H1 (cell line): ENCODE results near the gene WDR37. TPM values are rescaled to one million over a fixed set of nuclear protein-coding genes. Genes with fewer than 3 reads are reported as not detected.

Experiments
- CTCF ChIA-PET: fragments of 300-600 bp; sonication (Branson Sonifier 250); formaldehyde crosslinking; loops from one replicate; lab custom pipeline; 2021; ENCODE audit not compliant: partially characterized antibody; lab: Charles Lee
- POLR2A ChIA-PET: fragments of 300-600 bp; sonication (Branson Sonifier 250); formaldehyde crosslinking; loops from one replicate; lab custom pipeline; 2021; ENCODE audit warnings: inconsistent platforms; ENCODE audit not compliant: partially characterized antibody; lab: Charles Lee
- DNase-seq, 2 experiments: peaks; one replicate each; pipeline versions ENCODE4 v3.0.0 to v3.0.0-alpha.2; 2010 to 2022; ENCODE audit warnings: low spot score in 2 of 2, low read depth in 1 of 2, mixed read lengths in 1 of 2
- FAIRE-seq: peaks from 2 replicates; lab custom pipeline; 2011; peaks lifted over from hg19 to GRCh38; lab: Jason Lieb, UNC
- H2AFZ ChIP-seq: 2 replicates; pipeline ENCODE4 v1.8.1; 2012; ENCODE audit warnings: low read length, inconsistent platforms
- H2AK5ac ChIP-seq: 2 replicates; pipeline ENCODE4 v1.6.1; 2013; ENCODE audit warnings: low read depth, low read length
- H2BK120ac ChIP-seq: replicated peaks from 2 replicates; pipeline ENCODE3; 2013; ENCODE audit warnings: low read depth, low read length, inconsistent platforms
- H2BK12ac ChIP-seq: 2 replicates; pipeline ENCODE4 v1.6.1; 2013; ENCODE audit warnings: low read depth, low read length
- H2BK15ac ChIP-seq: 2 replicates; pipeline ENCODE4 v1.6.1; 2013; ENCODE audit warnings: low read length
- H2BK20ac ChIP-seq: 2 replicates; pipeline ENCODE4 v1.6.1; 2013; ENCODE audit warnings: low read length
- H2BK5ac ChIP-seq: 2 replicates; pipeline ENCODE4 v1.6.1; 2013; ENCODE audit warnings: low read depth, low read length
- H3K14ac ChIP-seq: 2 replicates; pipeline ENCODE4 v1.6.1; 2013; ENCODE audit warnings: inconsistent platforms; ENCODE audit not compliant: insufficient read length
- H3K18ac ChIP-seq: 2 replicates; pipeline ENCODE4 v1.6.1; 2013; ENCODE audit warnings: low read length; ENCODE audit errors: extremely low read depth
- H3K23ac ChIP-seq: 2 replicates; pipeline ENCODE4 v1.6.1; 2013; ENCODE audit warnings: inconsistent platforms; ENCODE audit not compliant: insufficient read length
- H3K23me2 ChIP-seq: 2 replicates; pipeline ENCODE4 v1.6.1; 2013; ENCODE audit warnings: low read depth, low read length
- H3K27ac ChIP-seq: 2 replicates; pipeline ENCODE4 v1.6.1; 2011; ENCODE audit warnings: low read depth, low read length, inconsistent platforms
- H3K27me3 ChIP-seq, 4 experiments: replicated peaks in 1 of 4; 1 replicate in 1 of 4; 2 replicates in 3 of 4; pipeline versions ENCODE4 v1.6.1 to v1.8.1; 2011 to 2013; ENCODE audit warnings: low read length in 3 of 4, mild to moderate bottlenecking in 3 of 4, inconsistent platforms in 2 of 4, mixed read lengths in 2 of 4, moderate library complexity in 1 of 4; ENCODE audit not compliant: control insufficient read depth in 3 of 4, insufficient read depth in 3 of 4; ENCODE audit errors: extremely low read depth in 1 of 4
- H3K36me3 ChIP-seq, 4 experiments: 2 replicates each; pipeline versions ENCODE4 v1.6.1 to v1.8.1; 2011 to 2013; ENCODE audit warnings: mild to moderate bottlenecking in 4 of 4, low read length in 3 of 4, moderate library complexity in 2 of 4, control low read depth in 1 of 4, inconsistent platforms in 1 of 4; ENCODE audit not compliant: insufficient read depth in 4 of 4, control insufficient read depth in 2 of 4
- H3K4ac ChIP-seq: replicated peaks from 2 replicates; pipeline ENCODE3; 2013; ENCODE audit warnings: low read length, low read depth, mixed read lengths, inconsistent platforms; ENCODE audit not compliant: insufficient read length
- H3K4me1 ChIP-seq, 4 experiments: replicated peaks in 1 of 4; 1 replicate in 1 of 4; 2 replicates in 3 of 4; pipeline versions ENCODE4 v1.6.1 to v1.8.1; 2011 to 2013; ENCODE audit warnings: low read length in 3 of 4, inconsistent platforms in 2 of 4, mixed read lengths in 1 of 4; ENCODE audit not compliant: insufficient read depth in 4 of 4, control insufficient read depth in 3 of 4
- H3K4me2 ChIP-seq, 2 experiments: 2 replicates each; pipeline versions ENCODE4 v1.6.1 to v1.8.1; 2011 to 2013; ENCODE audit warnings: low read depth in 2 of 2, low read length in 2 of 2, control low read depth in 1 of 2, inconsistent platforms in 1 of 2, mild to moderate bottlenecking in 1 of 2; ENCODE audit not compliant: insufficient read depth in 1 of 2
- H3K4me3 ChIP-seq, 4 experiments: fragments of 200-600, 300-600 bp in 1 of 4; sonication (generic), shearing (Covaris generic), sonication (Bioruptor Twin) in 1 of 4; 2 replicates each; pipeline versions ENCODE4 v1.5.1 to v1.8.1; 2011 to 2016; ENCODE audit warnings: low read length in 4 of 4, low read depth in 3 of 4, control low read depth in 2 of 4, inconsistent platforms in 2 of 4, mild to moderate bottlenecking in 2 of 4, mixed read lengths in 1 of 4, moderate library complexity in 1 of 4; ENCODE audit not compliant: insufficient read depth in 2 of 4; ENCODE audit errors: extremely low read depth in 1 of 4
- H3K56ac ChIP-seq: replicated peaks from 2 replicates; pipeline ENCODE3; 2013; ENCODE audit warnings: low read depth, mild to moderate bottlenecking, mixed read lengths, low read length, inconsistent platforms; ENCODE audit not compliant: insufficient read length
- H3K79me1 ChIP-seq: 2 replicates; pipeline ENCODE4 v1.6.1; 2013; ENCODE audit warnings: low read depth, low read length, control low read depth
- H3K79me2 ChIP-seq, 2 experiments: 2 replicates each; pipeline versions ENCODE4 v1.6.1 to v1.8.1; 2012 to 2013; ENCODE audit warnings: low read length in 2 of 2, mild to moderate bottlenecking in 2 of 2, inconsistent platforms in 1 of 2; ENCODE audit not compliant: insufficient read depth in 2 of 2, control insufficient read depth in 1 of 2
- H3K9ac ChIP-seq, 4 experiments: replicated peaks in 1 of 4; 1 replicate in 1 of 4; 2 replicates in 3 of 4; pipeline versions ENCODE4 v1.6.1 to v1.8.1; 2011 to 2013; ENCODE audit warnings: low read depth in 3 of 4, low read length in 3 of 4, control low read depth in 2 of 4, mild to moderate bottlenecking in 2 of 4, moderate library complexity in 2 of 4, inconsistent platforms in 1 of 4; ENCODE audit errors: extremely low read depth in 1 of 4
- H3K9me3 ChIP-seq, 2 experiments: 2 replicates each; pipeline versions ENCODE4 v1.6.1 to v1.8.1; 2012 to 2013; ENCODE audit warnings: mild to moderate bottlenecking in 2 of 2, moderate library complexity in 2 of 2, control low read depth in 1 of 2, inconsistent platforms in 1 of 2, low read depth in 1 of 2, low read length in 1 of 2, mixed read lengths in 1 of 2; ENCODE audit not compliant: insufficient read depth in 2 of 2
- H4K20me1 ChIP-seq, 2 experiments: replicated peaks in 1 of 2; 2 replicates each; pipeline versions ENCODE3 to v1.8.1; 2011 to 2013; ENCODE audit warnings: inconsistent platforms in 2 of 2, low read length in 2 of 2, mild to moderate bottlenecking in 1 of 2; ENCODE audit not compliant: insufficient read depth in 2 of 2, control insufficient read depth in 1 of 2
- H4K5ac ChIP-seq: 2 replicates; pipeline ENCODE4 v1.6.1; 2013; ENCODE audit warnings: low read length, low read depth, mixed read lengths, inconsistent platforms; ENCODE audit not compliant: insufficient read length
- H4K8ac ChIP-seq: 2 replicates; pipeline ENCODE4 v1.8.0; 2013; ENCODE audit warnings: mild to moderate bottlenecking, moderate library complexity, low read length, inconsistent platforms; ENCODE audit not compliant: insufficient read depth; ENCODE audit errors: extremely low read depth
- H4K91ac ChIP-seq: replicated peaks from 2 replicates; pipeline ENCODE3; 2013; ENCODE audit warnings: low read length, mixed read lengths, inconsistent platforms; ENCODE audit not compliant: insufficient read length
- CBX8 ChIP-seq: fragments of 300-800, 300-1000 bp; sonication (generic); IDR thresholded peaks from 2 replicates; pipeline ENCODE4 v1.7.1; 2016; ENCODE audit warnings: low read depth, low read length, borderline replicate concordance
- KDM4A ChIP-seq: IDR thresholded peaks from one replicate; pipeline ENCODE4 v1.7.1; 2012; ENCODE audit warnings: low read depth, mild to moderate bottlenecking, moderate library complexity, low read length, inconsistent platforms; ENCODE audit not compliant: severe bottlenecking
- TBP ChIP-seq: IDR thresholded peaks from 2 replicates; pipeline ENCODE4 v1.6.1; 2011; ENCODE audit warnings: low read depth, low read length, improper control_type of control experiment
- WGBS, 2 experiments: shearing (Covaris generic) in 1 of 2; methylation state at CpG; one replicate each; pipeline versions ENCODE4 v1.1.6 to v1.1.7; 2013 to 2015; ENCODE audit warnings: low lambda C conversion rate in 2 of 2, mixed read lengths in 2 of 2, inconsistent platforms in 1 of 2, low coverage in 1 of 2, missing lambda C conversion rate in 1 of 2; ENCODE audit not compliant: insufficient replicate concordance in 2 of 2, insufficient coverage in 1 of 2, insufficient read length in 1 of 2; ENCODE audit errors: extremely low coverage in 1 of 2, missing lambda C conversion rate in 1 of 2; 5-methylcytosine and 5-hydroxymethylcytosine counted together
- polyA plus RNA-seq, 7 experiments: library from polyadenylated mRNA; depleted of rRNA in 3 of 7; stranded (reverse) in 5 of 7; unstranded in 2 of 7; fragments of >200 nt in 5 of 7; fragments of 200-250 nt in 2 of 7; gene quantifications; 1 replicate in 5 of 7; 2 replicates in 1 of 7; 4 replicates in 1 of 7; pipeline versions ENCODE4 v1.2.1 to v1.2.3, GENCODE V29; 2011 to 2013; ENCODE audit warnings: missing spikeins in 2 of 7, mixed read lengths in 2 of 7
- total RNA-seq: library from RNA; stranded (reverse); fragmentation: NEBNext Ultra II Directional; extraction: Animal tissue kit (Norgen Biotek cat#: 25700); gene quantifications from 2 replicates; pipeline ENCODE4 v1.2.1, GENCODE V29; 2021

Gene WDR37
- total and polyA plus RNA-seq, 2 of the 8 experiments (the other 6 are each of a cell fraction or from before 2014, with no cell fraction given) = 9.6 to 12.0 TPM

GRCh38 chr10:1035201-1035600 lies 21.0 kb upstream of the WDR37 start:
- CTCF ChIA-PET = no interaction called here
- Histone ChIP-seq H3K9ac (no peak overlapping the region), H4K20me1 (peaks cover 2 to 6% of the 10 kb centered on the region in 2 experiments)

More at GRCh38 chr10:1035201-1035600, 21.0 kb upstream of the WDR37 start:
- Histone ChIP-seq H3K9me3 (no peaks in the 10 kb centered on the region), H2BK5ac (no peak overlapping the region), H3K4ac (no peak overlapping the region), H3K4me2 (no peak overlapping the region), H3K36me3 (peaks cover 0 to 9% (median 4%) of the 10 kb centered on the region in 4 experiments; a peak in 4 of 8 replicates), H2BK120ac (no peak overlapping the region), H3K23me2 (no peaks in the 10 kb centered on the region), H2BK12ac (no peak overlapping the region), H3K4me1 (no peaks in the 10 kb centered on the region; a peak in 1 of 7 replicates), H2AFZ (no peak overlapping the region), H2BK20ac (no peak overlapping the region), H4K91ac (no peak overlapping the region), H3K79me2 (no peaks in the 10 kb centered on the region), H3K23ac (no peak overlapping the region), H3K56ac (no peak overlapping the region), H3K27ac (no peak overlapping the region), H2BK15ac (no peak overlapping the region), H2AK5ac (no peak overlapping the region), H3K18ac (no peak overlapping the region), H3K14ac (no peak overlapping the region), H3K79me1 (no peaks in the 10 kb centered on the region; the same call in 1 of the 2 replicates), H4K8ac (no peak overlapping the region; the same call in none of the 2 replicates), H3K27me3 (no peaks in the 10 kb centered on the region), H3K4me3 (no peak overlapping the region), H4K5ac (no peak overlapping the region)
- TF ChIP-seq TBP (no peak), CBX8 (no peak), KDM4A (no peak)
- DNase-seq (no peak), FAIRE-seq (no peak)
- 72% methylated on average over 6 of the region's 6 CpGs; no CpG with 5 or more reads in 1 of the 2 experiments for WGBS, 2 experiments
- POLR2A ChIA-PET = interaction anchor here (1.1 to 1.5 kb wide), 5 partner anchors 8 to 45 kb away, joined by 3 to 5 read pairs (median 4); partner anchors contain the start of gene IDI1
